NCI-H524 (cell line): Measurements from ENCODE around the gene WDR76.
"Not testable (repeated sequence)": the region's sequence is repeated elsewhere in the genome, so short reads cannot be mapped to it uniquely, and the experiment has no call there.

Experiments used
- DNase-seq, 2 experiments: peaks; one replicate each; lab custom pipeline; 2025; lab: John Stamatoyannopoulos, UW

The WDR76 gene

GRCh38 chr15:43821505-43821904 is 5.3 kb upstream of the WDR76 start:
- no peak for DNase-seq

DNA sequence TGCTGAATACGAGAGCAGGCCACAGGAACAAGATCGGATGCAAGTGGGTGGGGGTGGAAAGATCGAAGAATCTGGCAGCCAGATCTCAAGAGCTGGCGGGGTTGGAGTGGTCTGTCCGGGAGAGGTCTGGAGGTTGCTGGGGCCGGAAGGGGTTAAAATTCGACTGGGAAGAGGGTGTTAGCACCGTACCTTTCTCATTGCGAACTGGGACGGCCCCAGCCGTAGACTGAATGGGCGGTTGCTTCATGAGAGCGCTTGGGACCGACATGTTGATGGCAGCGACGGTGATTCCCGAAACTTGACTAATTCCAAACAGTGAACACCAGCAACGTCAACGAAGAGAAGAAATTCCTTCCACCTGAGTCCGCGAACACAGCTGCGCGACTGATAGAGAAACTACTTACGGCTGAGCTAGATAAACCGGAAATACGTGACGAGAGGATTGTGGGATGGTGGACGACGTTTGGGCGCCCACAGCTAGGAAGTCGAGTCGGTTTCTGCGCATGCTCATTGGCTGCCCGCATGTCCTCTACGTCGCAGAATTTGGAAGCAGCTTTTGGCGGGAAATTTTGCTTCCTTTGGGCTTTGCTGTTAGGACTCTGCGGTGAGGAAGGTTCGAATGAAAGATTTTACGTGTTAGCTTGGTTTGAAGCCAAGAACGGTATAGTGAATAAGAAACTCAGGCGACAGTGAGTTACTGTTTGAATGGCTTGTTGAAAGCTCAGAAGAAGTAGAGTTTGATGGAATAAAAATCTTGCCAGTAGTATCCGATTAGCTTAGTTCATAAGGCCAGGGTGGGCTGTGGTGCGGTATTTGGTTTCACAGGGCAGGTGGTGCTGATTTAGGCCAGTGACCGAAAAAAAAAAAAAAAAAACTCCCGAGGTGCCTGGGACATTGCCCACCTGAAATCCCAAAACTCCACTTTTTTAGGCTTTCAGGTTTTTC is 2.2 kb upstream of the WDR76 start, which contains the start of gene MFAP1:
Gene MFAP1, minus strand, starts transcription at position 389 of the 945 bp plus-strand sequence. Its CDS starts 121 bp downstream, at position 268.
- DNase-seq, result peak; percentile 97 to 99

GRCh38 chr15:43825305-43825704 is 1.5 kb upstream of the WDR76 start:
- DNase-seq, result not testable (repeated sequence)

GRCh38 chr15:43826029-43826507 is 734 bp upstream of the WDR76 start:
- no peak for DNase-seq

DNA sequence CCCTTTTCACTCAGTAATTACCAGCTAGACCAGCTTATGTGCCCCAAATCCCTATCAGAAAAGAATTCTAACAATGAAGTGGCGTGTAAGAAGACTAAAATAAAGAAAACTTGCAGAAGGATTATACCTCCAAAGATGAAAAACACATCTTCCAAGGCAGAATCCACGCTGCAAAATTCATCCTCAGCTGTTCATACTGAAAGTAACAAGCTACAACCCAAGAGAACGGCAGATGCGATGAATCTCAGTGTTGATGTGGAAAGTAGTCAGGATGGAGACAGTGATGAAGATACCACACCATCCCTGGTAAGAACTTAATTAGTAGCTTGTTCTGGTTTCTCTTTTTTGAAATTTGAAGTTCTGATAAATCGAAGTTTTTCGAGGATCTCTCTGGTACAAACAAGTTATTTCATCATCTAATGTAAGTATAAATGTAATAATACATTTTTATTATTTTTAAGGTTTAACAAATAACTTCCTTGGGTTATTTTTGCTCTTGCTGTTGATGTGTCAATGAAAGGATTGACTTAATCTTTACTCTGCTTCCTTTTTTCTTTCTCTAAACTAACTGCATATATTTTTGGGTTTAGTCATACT is 1.4 kb downstream of the WDR76 start:
- peak in 1 of 2 experiments; percentile 8 for DNase-seq

- DNase-seq, result not testable (repeated sequence)
Observed at GRCh38 chr15:43829951-43830540, 3.2 kb downstream of the WDR76 start.

DNA sequence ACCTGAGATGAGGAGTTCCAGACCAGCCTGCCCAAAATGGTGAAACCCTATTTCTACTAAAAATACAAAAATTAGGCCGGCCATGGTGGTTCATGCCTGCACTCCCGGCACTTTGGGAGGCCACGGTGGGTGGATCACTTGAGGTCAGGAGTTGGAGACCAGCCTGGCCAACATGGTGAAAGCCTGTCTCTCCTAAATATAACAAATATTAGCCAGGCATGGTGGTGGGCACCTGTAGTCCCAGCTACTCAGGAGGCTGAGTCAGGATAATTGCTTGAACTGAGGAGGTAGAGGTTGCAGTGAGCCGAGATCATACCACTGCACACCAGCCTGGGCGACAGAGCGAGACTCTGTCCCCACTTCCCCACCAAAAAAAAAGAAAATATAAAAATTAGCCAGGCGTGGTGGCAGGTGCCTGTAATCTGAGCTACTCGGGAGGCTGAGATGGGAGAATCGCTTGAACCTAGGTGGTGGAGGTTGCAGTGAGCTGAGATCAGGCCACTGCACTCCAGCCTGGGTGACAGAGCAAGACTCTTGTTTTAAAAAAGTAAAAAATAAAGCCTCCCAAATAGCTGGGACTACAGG is 4.0 kb downstream of the WDR76 start:
- DNase-seq, result not testable (repeated sequence)

- DNase-seq, result not testable (repeated sequence)
Observed at GRCh38 chr15:43831519-43832052, 4.8 kb downstream of the WDR76 start.

DNA sequence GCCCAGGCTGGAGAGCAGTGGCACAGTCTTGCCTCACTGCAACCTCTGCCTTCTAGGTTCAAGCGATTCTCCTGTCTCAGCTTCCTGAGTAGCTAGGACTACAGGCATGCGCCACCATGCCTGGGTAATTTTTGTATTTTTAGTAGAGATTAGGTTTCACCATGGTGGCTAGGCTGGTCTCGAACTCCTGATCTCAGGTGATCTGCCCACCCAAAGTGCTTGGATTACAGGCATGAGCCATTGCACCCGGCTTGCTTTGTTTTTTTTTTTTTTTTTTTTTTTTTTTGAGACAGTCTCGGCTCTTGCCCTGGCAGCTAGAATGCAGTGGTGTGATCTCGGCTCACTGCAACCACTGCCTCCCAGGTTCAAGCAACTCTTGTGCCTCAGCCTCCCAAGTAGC is 5.7 kb downstream of the WDR76 start:
- not testable (repeated sequence) for DNase-seq

DNA sequence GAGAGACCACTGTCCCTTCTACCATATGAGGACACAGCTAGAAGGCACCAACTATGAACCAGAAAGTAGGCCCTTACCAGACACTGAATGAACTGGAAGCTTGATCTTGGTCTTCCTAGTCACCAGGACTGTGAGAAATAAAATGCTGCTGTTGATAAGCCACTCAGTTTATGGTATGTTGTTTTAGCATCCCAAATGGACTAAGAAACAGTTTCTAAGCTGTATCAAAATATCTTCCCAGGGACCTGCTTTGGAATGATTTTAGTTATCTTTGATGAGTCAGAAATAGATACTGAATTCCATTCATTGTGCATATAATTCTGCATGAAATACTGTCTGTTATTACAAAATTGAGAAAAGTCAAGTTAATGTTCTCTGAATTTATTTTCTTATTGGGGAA is 18.6 kb downstream of the WDR76 start:
- DNase-seq, result no peak

GRCh38 chr15:43851251-43851650 is 24.4 kb downstream of the WDR76 start:
- DNase-seq, result no peak

DNA sequence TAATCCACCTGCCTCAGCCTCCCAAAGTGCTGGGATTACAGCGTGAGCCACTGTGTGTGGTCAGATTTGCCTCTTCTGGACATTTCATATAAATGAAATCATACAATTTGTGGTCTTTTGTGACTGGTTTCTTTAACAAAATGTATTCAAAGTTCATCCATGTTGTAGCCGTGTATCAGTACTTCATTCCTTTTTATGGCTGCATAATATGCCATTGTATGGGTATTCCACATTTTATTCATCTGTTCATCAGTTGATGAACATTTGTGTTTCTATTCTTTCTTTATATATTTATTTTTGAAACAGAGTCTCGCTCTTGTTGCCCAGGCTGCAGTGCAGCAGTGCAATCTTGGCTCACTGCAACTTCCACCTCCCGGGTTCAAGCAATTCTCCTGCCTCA is 25.8 kb downstream of the WDR76 start:
- no peak for DNase-seq

GRCh38 chr15:43854801-43855200 is 28.0 kb downstream of the WDR76 start:
- DNase-seq, result no peak

DNA sequence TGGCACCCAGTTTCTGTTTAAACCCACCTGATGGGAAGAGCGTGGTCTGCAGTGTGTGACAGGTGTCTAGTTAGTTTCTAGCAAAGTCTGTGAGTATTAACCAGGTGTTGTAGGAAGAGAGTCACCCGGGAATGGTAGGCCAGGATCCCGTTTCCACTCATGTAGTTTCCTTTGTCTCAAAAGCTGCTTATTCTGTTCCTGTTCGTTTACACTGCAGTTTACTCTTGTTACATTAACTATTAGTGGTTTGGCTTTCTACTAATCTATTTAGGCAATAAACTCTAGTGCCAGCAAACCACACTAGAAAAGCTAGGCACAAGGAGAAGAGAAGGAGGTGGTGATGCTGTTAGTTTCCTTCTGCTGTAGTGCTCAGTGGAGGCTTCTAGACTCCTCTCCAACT is 32.7 kb downstream of the WDR76 start:
- no peak for DNase-seq

DNA sequence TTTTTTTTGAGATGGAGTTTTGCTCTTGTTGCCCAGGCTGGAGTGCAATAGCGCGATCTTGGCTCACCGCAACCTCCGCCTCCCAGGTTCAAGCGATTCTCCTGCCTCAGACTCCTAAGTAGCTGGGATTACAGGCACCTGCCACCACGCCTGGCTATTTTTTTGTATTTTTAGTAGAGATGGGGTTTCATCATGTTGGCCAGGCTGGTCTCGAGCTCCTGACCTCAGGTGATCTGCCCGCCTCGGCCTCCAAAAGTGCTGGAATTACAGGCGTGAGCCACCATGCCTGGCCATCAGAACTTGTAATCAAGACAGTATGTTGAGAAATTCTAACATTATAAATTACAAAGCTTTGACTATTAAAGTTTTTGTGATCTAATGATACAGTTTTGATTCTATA is 39.8 kb downstream of the WDR76 start:
- not testable (repeated sequence) for DNase-seq

DNA sequence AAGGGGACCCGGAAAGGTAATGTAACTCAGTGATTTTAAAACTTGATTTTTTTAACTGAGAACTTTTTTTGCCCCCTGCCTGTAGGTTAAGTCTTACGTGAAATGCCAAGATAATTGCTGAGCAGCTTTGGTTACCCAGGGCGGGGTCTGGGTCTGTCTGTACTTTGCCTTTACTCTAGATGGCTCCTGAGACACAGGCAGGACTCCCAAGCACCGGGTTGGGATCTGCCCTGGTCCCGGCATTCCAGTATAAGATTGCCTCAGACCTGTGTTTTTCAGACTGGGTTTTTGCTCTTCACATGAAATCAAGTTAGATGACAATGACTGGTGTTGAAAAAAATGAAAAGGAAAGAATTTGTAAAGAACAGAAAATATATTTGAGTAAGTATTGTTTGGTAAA is 40.3 kb downstream of the WDR76 start:
- DNase-seq, result no peak

DNA sequence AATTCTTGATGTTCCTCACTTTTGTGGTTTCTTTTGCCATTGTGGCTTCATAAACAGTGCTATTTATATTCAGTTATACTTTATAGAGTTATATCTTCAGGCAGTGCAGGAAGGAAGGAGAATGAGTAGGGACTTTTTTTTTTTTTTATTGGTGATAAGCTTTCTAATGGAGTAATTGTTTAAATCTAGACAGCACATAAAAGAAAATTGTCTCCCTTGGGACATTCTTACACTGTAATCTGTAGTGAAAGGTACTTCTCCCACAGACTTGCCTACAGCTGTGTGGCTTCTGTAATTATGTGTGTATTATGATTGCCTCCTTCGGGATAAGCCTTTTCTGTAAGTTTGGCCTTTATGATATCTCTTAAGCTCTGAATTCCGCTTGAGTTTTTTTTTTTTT is 41.6 kb downstream of the WDR76 start:
- peak in 1 of 2 experiments; percentile 19 for DNase-seq

- no peak for DNase-seq
Observed at GRCh38 chr15:43871835-43872234, 45.0 kb downstream of the WDR76 start.

DNA sequence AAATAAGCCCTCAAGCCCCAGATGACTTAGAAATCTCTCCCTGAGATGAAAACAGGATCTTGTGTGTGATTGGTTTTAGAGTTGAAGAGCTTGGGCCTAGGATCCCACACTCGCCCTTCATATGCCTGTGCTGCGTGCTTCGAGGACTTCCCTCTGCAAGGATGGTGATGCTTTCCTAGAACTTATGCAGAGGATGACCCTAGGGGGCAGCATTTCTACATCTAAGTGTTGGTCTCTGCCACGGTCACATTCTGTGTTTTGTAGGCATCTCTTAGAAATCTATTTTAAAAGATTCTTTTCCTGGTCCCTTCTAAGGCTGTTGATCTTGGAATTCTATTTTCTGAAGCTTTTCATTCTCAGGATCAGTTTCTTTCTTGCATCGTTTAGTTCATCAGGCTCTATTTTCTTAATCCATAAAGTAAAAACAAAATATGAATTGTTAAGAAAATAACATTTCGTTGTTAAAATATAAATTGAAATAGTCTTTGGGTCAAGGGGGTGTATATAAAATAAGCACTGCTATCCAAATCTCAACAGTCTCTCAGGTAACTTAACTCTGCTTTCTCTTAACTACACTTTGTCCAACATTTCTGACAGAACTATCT is 45.7 kb downstream of the WDR76 start:
- peak; percentile 21 to 76 for DNase-seq

- DNase-seq, result no peak
Observed at GRCh38 chr15:43873651-43874050, 46.8 kb downstream of the WDR76 start.

- DNase-seq, result no peak
Observed at GRCh38 chr15:43876872-43877271, 50.1 kb downstream of the WDR76 start.

DNA sequence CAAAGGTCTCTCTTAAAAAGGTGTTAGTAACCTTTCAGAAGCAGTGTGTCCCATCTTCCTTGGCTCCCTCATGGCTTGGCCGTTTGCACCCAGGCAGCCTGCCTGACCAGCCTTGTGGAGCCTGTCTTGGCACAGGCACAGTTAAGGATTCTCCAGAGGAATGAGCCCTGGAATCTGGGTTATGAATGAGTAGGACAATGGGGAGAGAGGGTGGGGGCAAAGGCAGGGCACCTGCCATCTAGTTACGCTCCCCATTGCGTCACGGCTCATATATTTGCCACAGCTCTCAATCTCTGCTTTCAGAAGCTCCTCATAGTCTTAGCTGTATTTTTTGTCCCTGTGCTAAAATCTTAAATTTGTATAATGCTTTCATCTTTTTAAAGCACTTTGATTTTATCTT is 50.6 kb downstream of the WDR76 start:
- no peak for DNase-seq
